Left ventricle myocardium inferior (tissue), 1 donor: Measurements from ENCODE around the gene SLC2A13. TPM values are rescaled to one million over a fixed set of nuclear protein-coding genes. Genes with fewer than 3 reads are reported as not detected.

Experiments
- DNase-seq: peaks from one replicate; pipeline ENCODE4 v3.0.0-alpha.2; 2020
- H3K27ac ChIP-seq: fragments of 200-600 bp; replicated peaks from 2 replicates; pipeline ENCODE4 v1.8.0; 2021
- H3K27me3 ChIP-seq: fragments of 200-600 bp; 2 replicates; pipeline ENCODE4 v1.8.0; 2021; ENCODE audit warnings: low read depth
- H3K36me3 ChIP-seq: fragments of 200-600 bp; 2 replicates; pipeline ENCODE4 v1.8.0; 2021
- H3K4me1 ChIP-seq: fragments of 200-600 bp; 2 replicates; pipeline ENCODE4 v1.8.0; 2021
- H3K4me3 ChIP-seq: fragments of 200-600 bp; 2 replicates; pipeline ENCODE4 v1.8.0; 2021; ENCODE audit warnings: mild to moderate bottlenecking, moderate library complexity
- H3K9me3 ChIP-seq: fragments of 200-600 bp; replicated peaks from 2 replicates; pipeline ENCODE4 v1.8.0; 2021
- CTCF ChIP-seq: fragments of 200-600 bp; IDR thresholded peaks from 2 replicates; pipeline ENCODE4 v1.8.0; 2021; ENCODE audit warnings: antibody characterized with exemption, mild to moderate bottlenecking, borderline replicate concordance
- intact Hi-C: fragments of 100-400 bp; cut with micrococcal nuclease; formaldehyde crosslinking; loops from one replicate; pipeline ENCODE4 v1.11.0; 2022
- total RNA-seq: library from RNA; stranded (reverse); fragmentation: NEBNext Ultra II Directional; extraction: Animal tissue kit (Norgen Biotek cat#: 25700); gene quantifications from one replicate; pipeline ENCODE4 v1.2.1, GENCODE V29; 2021
- donor health status: DM: no; HTN: yes; CAD: no; lungs with severe emphysema.

SLC2A13 gene
- total RNA-seq, 1 donor from 2014 or later, result 5.5 TPM

- Histone ChIP-seq H3K27me3 (no peaks in the 10 kb centered on the region), H3K36me3 (no peaks in the 10 kb centered on the region), H3K4me1 (peaks cover 31% of the 10 kb centered on the region), H3K9me3 (no peaks in the 10 kb centered on the region), H3K27ac (peak overlapping the region; percentile 45), H3K4me3 (peak overlapping the region; percentile 51)
- no peak for DNase-seq
- intact Hi-C loops, result loop anchor here (1.0 kb wide), 1 partner anchor 96 kb away; no protein-coding TSS in a partner anchor
- no peak for TF ChIP-seq CTCF
Observed at GRCh38 chr12:40011775-40012129, 94.1 kb downstream of the SLC2A13 start.

GRCh38 chr12:40010899-40011774 lies 94.7 kb downstream of the SLC2A13 start:
- TF ChIP-seq CTCF, result peak; percentile 89
- no peak for DNase-seq
- Histone ChIP-seq H3K27ac (peak overlapping the region; percentile 45), H3K4me1 (peaks cover 26% of the 10 kb centered on the region), H3K9me3 (no peaks in the 10 kb centered on the region), H3K36me3 (no peaks in the 10 kb centered on the region), H3K27me3 (no peaks in the 10 kb centered on the region), H3K4me3 (peak overlapping the region; percentile 51)
- intact Hi-C loops, result no loop called here

GRCh38 chr12:40002178-40003169 lies 103.4 kb downstream of the SLC2A13 start:
- H3K36me3 ChIP-seq, result peaks cover 22% of the 10 kb centered on the region
- no peak overlapping the region for H3K4me3 ChIP-seq
- H3K27ac ChIP-seq, result no peak overlapping the region
- TF ChIP-seq CTCF, result no peak
- intact Hi-C loops, result no loop called here
- no peaks in the 10 kb centered on the region for H3K27me3 ChIP-seq
- no peak for DNase-seq
- no peaks in the 10 kb centered on the region for H3K4me1 ChIP-seq
- H3K9me3 ChIP-seq, result peaks cover 30% of the 10 kb centered on the region

GRCh38 chr12:40001406-40001805 lies 104.5 kb downstream of the SLC2A13 start:
- Histone ChIP-seq H3K27me3 (no peaks in the 10 kb centered on the region), H3K4me1 (no peaks in the 10 kb centered on the region), H3K9me3 (peaks cover 39% of the 10 kb centered on the region), H3K36me3 (peaks cover 26% of the 10 kb centered on the region), H3K4me3 (no peak overlapping the region), H3K27ac (no peak overlapping the region)
- TF ChIP-seq CTCF, result no peak
- no peak for DNase-seq
- intact Hi-C loops, result no loop called here

DNA sequence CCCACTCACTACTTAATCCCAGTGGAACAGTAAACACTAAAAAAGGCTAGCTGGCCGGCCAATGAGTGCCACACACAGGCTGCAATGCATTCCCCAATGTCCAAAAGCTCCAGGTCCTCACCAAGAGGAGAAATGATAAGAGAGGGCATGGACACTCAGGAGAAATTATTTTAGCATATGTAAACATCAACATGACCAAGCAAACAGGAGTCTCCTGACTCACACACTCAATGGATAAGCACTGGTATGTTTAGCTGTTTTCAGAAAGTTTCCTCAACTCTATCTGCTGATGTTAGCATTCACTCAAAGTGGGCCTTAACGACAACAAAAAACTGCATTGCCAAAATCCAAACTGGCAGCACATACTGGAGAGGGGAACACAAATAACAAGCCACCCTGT lies 105.0 kb downstream of the SLC2A13 start:
- no peaks in the 10 kb centered on the region for H3K4me1 ChIP-seq
- H3K27ac ChIP-seq, result no peak overlapping the region
- intact Hi-C loops, result no loop called here
- H3K36me3 ChIP-seq, result peaks cover 28% of the 10 kb centered on the region
- no peak overlapping the region for H3K4me3 ChIP-seq
- H3K27me3 ChIP-seq, result no peaks in the 10 kb centered on the region
- no peak for DNase-seq
- no peak for TF ChIP-seq CTCF
- peaks cover 44% of the 10 kb centered on the region for H3K9me3 ChIP-seq
